ENCODE measurements around the gene PLCXD1. TPM values are rescaled to one million over a fixed set of nuclear protein-coding genes. Genes with fewer than 3 reads are reported as not detected.

PLCXD1 gene
- total and polyA plus RNA-seq, 9 of the 15 experiments (the other 6 are each of a cell fraction or from before 2014, with no cell fraction given): 6.0 to 60.2 (median 39.5) TPM

Other genes with a start within 250 kb of the PLCXD1 start
- 28.6 and 34.9 TPM in 2 replicates for gene GTPBP6, start 37.4 kb downstream of the PLCXD1 start, total RNA-seq (2014; rRNA removed)
- 1.8 and 2.7 TPM in 2 replicates for gene GTPBP6, start 37.4 kb downstream of the PLCXD1 start, total RNA-seq (2014; rRNA removed; fragmentation: Illumina TruSeq; extraction: Trizol)
- gene GTPBP6, start 37.4 kb downstream of the PLCXD1 start, total RNA-seq (2015; rRNA removed; fragmentation: Illumina TruSeq; extraction: Trizol): 11.6 and 13.3 TPM in 2 replicates
- 34.1 and 35.2 TPM in 2 replicates for gene GTPBP6, start 37.4 kb downstream of the PLCXD1 start, total RNA-seq (2021)
- 8.0 and 13.2 TPM in 2 replicates for gene GTPBP6, start 37.4 kb downstream of the PLCXD1 start, polyA plus RNA-seq (2011; rRNA removed)
- 4.7 and 14.6 TPM in 2 replicates for gene GTPBP6, start 37.4 kb downstream of the PLCXD1 start, polyA plus RNA-seq (2014; fragmentation: Illumina TruSeq; extraction: Trizol)
- gene GTPBP6, start 37.4 kb downstream of the PLCXD1 start, polyA plus RNA-seq (2014; fragmentation: Nextera tagmentation; extraction: Ambion mirVana): under 1 TPM; 0.24 to 0.50 TPM
- gene GTPBP6, start 37.4 kb downstream of the PLCXD1 start, polyA plus RNA-seq (2014; rRNA removed): 23.7 and 26.4 TPM in 2 replicates
- gene PPP2R3B, start 105.5 kb downstream of the PLCXD1 start, total RNA-seq (2014; rRNA removed): 14.7 and 16.2 TPM in 2 replicates
- 3.3 and 4.4 TPM in 2 replicates for gene PPP2R3B, start 105.5 kb downstream of the PLCXD1 start, total RNA-seq (2014; rRNA removed; fragmentation: Illumina TruSeq; extraction: Trizol)
- gene PPP2R3B, start 105.5 kb downstream of the PLCXD1 start, total RNA-seq (2015; rRNA removed; fragmentation: Illumina TruSeq; extraction: Trizol): 6.9 and 7.8 TPM in 2 replicates
- gene PPP2R3B, start 105.5 kb downstream of the PLCXD1 start, total RNA-seq (2021): 15.4 and 18.2 TPM in 2 replicates
- 8.5 and 11.0 TPM in 2 replicates for gene PPP2R3B, start 105.5 kb downstream of the PLCXD1 start, polyA plus RNA-seq (2011; rRNA removed)
- gene PPP2R3B, start 105.5 kb downstream of the PLCXD1 start, polyA plus RNA-seq (2014; fragmentation: Illumina TruSeq; extraction: Trizol): 3.8 and 8.0 TPM in 2 replicates
- under 1 TPM in 1 of 2 experiments, not detected in 1; 0.04 TPM for gene PPP2R3B, start 105.5 kb downstream of the PLCXD1 start, polyA plus RNA-seq (2014; fragmentation: Nextera tagmentation; extraction: Ambion mirVana)
- gene PPP2R3B, start 105.5 kb downstream of the PLCXD1 start, polyA plus RNA-seq (2014; rRNA removed): 13.6 and 14.3 TPM in 2 replicates